Diencephalon (tissue), 1 donor: Measurements from ENCODE around the gene BRDT. TPM values are rescaled to one million over a fixed set of nuclear protein-coding genes. Genes with fewer than 3 reads are reported as not detected.

ENCODE experiments used
- total RNA-seq: library from RNA; depleted of rRNA; stranded (reverse); fragments of >200 nt; gene quantifications from one replicate; pipeline ENCODE4 v1.2.3, GENCODE V29; 2014

Gene BRDT
- not detected for total RNA-seq

DNA sequence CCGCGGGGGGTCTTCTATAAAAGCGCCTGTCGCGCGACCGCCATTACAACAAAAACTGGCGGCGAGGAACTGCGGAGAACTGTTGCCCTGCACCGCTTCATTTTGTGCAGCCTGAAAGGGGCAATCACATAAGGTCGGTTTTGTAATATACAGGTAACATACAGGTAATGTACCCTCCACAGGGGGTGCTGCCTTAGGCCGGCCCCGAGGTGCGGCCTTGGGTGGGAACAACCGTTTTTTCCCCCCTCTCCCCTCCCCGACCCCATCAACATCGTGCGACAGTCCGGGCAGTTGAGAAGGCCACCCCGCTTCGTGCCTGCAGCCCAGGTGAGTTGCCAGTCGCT lies at the start of gene BRDT:
TSS of gene BRDT (plus strand) at position 46 of the 344 bp plus-strand sequence. CDS start 13,354 bp downstream, outside the sequence.

Other genes with a start within 250 kb of the BRDT start
- gene TGFBR3, start 63.2 kb upstream of the BRDT start, total RNA-seq: 4.8 TPM
- gene EPHX4, start 80.6 kb downstream of the BRDT start, total RNA-seq: 2.1 TPM
- gene SETSIP, start 126.0 kb downstream of the BRDT start, total RNA-seq: not detected
- gene BTBD8, start 130.9 kb downstream of the BRDT start, total RNA-seq: 93.0 TPM